CD4-positive, alpha-beta T cell treated with Interleukin-4 for 4 hours (primary cell): Measurements from ENCODE around the gene LRFN3.
"Not testable (repeated sequence)": the region's sequence is repeated elsewhere in the genome, so short reads cannot be mapped to it uniquely, and the experiment has no call there.

Source experiments
- DNase-seq: peaks from one replicate; pipeline ENCODE4 v3.0.0-alpha.2; 2020

The LRFN3 gene

DNA sequence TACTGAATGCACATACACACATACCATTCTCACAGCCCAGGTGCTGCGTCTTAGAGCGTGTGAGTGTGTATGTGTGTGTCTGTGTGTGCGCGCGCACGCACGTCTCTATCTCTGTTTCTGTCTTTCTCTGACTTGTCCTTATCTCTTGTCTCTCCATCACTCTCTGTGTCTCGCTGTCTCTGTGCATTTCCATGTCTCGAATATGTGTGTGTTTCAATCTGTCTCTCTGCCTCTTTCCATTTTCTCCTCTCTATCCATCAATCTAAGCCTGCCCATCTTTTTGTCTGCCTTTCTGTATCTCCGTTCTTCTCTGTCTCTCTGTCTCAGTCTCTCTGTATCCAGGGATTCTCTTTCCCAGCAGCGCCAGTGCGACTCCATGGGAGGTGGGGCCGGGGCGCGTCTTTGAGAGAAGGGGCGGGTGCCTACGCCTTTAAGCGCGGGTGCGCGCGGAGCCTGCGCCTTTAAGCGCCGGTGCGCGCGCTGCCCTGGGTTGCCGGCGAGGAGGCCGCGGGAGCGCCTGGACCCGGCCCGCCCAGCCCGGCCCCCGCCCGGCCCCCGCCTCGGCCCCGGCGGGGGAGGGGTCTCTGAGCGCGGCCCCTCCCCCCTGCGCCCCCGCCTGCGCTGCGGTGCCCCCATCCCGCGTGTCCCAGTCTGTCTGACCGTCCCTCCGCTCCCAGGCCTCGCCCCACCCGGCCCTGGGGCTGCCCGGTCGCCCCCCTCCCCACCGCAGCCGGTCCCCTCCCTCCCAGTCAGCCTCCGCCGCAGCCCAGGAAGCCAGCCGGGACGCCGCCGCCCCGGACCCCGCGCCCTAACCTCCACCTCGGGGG is at the start of gene LRFN3:
Gene LRFN3 (plus strand): TSS at position 464 of the 827 bp plus-strand sequence. CDS start 3,052 bp downstream, outside the sequence.
- peak; percentile 23 for DNase-seq

GRCh38 chr19:35887197-35887596 is 49.0 kb upstream of the LRFN3 start:
- DNase-seq: no peak

DNA sequence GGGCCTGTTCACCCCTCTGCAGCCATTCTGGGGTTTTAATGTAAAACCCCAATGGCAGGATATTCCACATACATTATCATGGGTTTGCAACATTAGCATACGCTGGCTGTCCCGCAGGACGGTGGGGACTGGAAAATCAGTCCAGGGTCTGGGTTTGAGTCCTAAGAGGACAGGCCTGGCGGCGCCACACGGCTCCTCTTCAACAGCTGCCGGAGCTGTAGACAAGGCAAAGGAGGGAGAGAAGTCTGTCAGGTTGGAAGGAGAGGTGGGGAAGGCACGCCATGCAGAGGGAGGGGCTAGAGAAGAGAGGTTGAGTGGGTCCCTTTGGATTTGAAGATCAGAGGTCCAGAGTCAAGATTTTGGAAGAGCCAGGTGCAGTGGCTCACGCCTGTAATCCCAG is 47.8 kb upstream of the LRFN3 start:
- no peak for DNase-seq

GRCh38 chr19:35889370-35890112 is 46.6 kb upstream of the LRFN3 start:
- DNase-seq: no peak

- no peak for DNase-seq
These were observed 46.0 kb upstream of the LRFN3 start for GRCh38 chr19:35890113-35890650.

GRCh38 chr19:35891819-35892218 is 44.4 kb upstream of the LRFN3 start:
- not testable (repeated sequence) for DNase-seq

DNA sequence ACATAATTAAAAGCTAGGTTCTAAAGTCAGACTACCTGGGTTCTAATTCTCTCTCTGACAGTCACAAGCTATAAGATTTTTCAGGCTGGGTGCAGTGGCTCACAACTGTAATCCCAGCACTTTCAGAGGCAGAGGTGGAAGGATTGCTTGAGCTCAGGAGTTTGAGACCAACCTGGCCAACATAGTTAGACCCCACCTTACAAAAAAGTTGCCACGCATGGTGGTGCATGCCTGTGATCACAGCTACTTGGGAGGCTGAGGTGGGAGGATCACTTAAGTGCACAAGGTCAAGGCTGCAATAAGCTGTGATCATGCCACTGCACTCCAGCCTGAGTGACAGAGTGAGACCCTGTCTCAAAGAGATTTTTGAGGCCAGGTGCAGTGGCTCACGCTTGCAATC is 41.8 kb upstream of the LRFN3 start:
- DNase-seq: no peak

GRCh38 chr19:35895911-35896642 is 40.1 kb upstream of the LRFN3 start:
- no peak for DNase-seq

- DNase-seq: no peak
These were observed 39.5 kb upstream of the LRFN3 start for GRCh38 chr19:35896643-35897040.

DNA sequence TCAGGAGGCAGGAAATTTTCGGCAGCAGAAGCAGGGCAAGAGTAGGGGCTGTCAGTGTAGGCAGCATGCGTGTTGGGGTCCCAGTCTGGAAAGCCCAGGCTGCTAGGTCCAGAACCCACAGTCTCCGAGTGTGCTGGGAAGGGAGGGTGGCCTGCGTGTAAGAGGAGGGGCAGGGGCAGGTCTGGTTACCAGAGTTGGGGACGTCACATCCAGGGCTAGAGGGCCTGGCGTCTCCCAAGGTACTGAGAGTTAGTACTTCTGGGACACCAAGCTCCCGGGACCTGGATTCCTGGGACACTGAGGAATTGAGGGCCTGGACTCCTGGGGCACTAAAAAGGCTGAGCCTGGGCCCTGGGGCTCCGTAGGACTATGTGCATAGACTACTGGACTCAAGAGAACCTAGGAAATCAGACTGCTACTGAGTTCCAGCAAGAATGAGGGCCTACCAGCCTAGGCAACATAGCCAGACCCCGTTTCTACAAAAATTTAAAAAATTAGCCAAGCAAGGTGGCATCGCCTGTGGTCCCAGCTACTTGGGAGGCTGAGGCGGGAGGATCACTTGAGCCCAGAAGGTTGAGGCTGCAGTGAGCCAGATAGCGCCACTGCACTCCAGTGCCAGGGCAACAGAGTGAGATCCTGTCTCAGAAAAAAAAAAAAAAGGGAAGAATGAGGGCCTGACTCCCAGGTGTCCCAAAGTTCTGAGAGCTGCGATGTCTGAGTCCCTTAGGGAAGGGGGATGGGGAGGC is 38.3 kb upstream of the LRFN3 start:
- DNase-seq: no peak

DNA sequence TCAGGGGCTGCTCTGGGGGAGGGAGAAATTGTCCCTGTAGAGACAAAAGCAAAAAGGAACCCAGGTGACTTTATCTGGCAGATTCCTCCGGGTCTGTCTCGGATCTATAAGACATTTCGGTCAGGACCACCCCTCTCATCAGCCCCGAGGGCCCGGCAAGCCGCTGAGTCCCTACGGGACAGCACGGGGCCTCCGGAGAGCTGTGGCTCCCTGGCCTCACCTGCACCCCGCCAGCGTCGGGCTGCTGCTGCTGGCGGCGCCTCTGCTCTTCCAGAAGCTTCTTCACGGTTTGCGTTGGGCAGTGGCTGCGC is 37.7 kb upstream of the LRFN3 start:
- DNase-seq: no peak

DNA sequence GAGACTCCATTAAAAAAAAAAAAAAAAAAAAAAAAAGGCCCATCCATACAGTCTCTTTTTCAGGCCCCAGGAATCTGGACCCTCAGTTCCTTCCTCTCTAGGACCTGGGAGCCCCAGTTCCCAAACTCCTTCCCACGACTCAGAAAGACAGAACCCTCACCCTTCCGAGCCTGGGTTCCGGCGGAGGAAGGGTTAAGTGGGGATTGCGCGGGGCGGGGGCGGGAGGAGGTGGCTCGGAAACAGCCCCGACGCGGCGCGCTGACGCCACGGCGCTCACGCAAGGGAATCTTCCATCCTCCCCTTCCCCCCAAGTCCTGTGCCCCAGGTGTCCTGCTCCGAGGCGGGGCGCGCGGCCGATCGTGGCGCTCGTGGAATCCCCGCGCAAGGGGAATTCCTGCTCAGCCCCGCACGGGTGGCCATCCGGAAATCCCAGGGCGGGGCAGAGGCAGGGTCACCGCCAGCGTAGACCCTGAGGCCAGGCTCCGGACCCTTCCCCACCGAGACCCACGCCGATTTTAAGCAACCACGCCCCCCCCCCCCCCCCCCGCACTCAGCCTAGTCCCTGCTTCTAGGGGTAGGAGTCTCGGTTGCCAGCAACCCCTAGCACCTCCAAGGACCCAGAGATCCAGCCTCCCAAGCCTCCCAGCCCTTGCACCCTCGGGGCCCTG is 36.5 kb upstream of the LRFN3 start:
- peak; percentile 83 for DNase-seq

DNA sequence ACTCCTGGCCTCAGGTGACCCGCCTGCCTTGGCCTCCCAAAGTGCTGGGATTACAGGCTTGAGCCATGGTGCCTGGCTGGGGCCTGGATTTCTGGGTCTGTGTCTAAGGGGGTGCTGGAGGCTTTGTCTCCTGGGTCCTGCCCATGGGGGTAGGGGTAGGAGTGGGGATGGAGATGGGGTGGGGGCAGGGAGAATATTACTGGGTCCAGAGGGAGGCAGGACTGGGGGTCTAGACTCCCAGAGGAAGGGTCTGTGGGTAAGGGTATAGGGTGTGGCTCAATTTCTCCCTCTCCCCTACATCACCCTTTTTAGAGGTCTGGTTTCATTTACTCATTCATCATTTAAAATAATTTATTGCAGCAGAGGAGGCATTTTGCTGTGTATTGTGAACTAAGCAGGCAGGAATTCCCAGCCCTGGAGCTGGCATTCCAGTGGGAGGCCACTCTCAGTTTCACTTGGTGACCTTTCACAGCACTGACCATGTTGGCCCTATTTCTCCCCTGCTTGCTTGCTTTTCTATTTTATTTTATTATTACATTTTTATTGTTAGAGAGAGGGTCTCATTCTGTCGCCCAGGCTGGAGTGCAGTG is 35.0 kb upstream of the LRFN3 start:
- DNase-seq: no peak

DNA sequence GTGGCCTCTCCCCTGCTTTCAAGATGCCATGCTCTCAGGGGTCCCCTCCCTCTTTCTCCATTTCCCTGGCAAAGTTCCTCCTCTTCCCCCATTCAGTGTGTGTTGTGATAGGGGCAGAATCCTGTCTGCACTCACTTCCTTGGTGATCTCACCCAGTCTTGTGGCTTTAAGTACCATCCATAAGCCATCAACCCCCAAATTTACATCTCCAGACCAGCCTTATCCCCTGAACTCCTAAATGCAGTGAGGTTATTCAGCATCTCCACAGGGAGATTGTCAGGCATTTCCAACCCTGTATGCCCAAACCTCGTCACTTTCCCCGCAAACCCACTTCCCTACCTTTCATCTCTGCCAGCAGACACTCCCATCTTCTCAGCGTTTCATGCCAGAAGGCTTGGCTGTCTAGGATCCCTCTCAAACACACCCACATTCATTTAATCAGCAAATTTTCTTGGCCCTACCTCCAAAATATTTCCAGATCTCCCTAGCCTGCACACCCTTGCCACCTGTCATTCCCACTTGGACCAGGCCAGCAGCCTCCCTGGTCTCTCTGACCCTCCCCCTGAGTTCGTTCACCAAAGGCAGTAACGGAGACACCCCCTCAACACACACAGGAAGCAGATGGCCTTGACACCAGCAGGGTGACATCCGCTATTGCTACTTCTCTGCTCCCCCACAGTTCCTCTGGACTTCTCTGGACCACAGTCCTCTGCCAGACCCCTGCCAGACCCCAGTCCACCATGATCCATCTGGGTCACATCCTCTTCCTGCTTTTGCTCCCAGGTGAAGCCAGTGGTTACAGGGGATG is 34.1 kb upstream of the LRFN3 start, which contains the start of gene HCST:
Gene HCST (plus strand): TSS at position 676 of the 808 bp plus-strand sequence. CDS start 65 bp downstream, at position 741.
- peak; percentile 44 for DNase-seq

GRCh38 chr19:35902870-35903475 is 33.2 kb upstream of the LRFN3 start:
- DNase-seq: no peak

- peak; percentile 90 for DNase-seq
These were observed 32.5 kb upstream of the LRFN3 start for GRCh38 chr19:35903550-35904179.

- no peak for DNase-seq
These were observed 31.7 kb upstream of the LRFN3 start for GRCh38 chr19:35904311-35905068.

GRCh38 chr19:35905178-35905727 is 30.9 kb upstream of the LRFN3 start:
- DNase-seq: no peak

GRCh38 chr19:35907377-35907745 is 28.8 kb upstream of the LRFN3 start:
- no peak for DNase-seq
